ENCODE data around the gene SSR4.

DNA sequence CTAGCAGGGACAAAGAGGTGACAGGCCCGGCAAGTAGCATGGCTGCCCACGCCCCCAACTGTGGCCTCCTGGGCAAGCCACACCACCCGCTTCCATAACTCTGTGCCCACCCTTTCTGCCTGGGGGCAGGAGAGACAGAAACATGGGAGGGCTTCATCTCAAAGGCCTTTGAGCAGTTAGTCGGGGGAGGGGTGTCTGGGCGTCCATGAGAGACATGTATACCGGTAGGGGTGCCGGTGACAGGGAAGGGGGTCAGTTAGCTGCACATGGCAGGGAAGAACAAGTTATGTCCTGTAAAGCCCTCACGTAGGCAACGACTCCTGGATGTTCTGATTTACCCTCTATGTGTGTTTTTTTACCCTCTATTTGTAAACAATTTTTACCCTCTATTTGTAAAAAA lies 26.6 kb downstream of the SSR4 start:
- TF ChIP-seq, protein P1, sequence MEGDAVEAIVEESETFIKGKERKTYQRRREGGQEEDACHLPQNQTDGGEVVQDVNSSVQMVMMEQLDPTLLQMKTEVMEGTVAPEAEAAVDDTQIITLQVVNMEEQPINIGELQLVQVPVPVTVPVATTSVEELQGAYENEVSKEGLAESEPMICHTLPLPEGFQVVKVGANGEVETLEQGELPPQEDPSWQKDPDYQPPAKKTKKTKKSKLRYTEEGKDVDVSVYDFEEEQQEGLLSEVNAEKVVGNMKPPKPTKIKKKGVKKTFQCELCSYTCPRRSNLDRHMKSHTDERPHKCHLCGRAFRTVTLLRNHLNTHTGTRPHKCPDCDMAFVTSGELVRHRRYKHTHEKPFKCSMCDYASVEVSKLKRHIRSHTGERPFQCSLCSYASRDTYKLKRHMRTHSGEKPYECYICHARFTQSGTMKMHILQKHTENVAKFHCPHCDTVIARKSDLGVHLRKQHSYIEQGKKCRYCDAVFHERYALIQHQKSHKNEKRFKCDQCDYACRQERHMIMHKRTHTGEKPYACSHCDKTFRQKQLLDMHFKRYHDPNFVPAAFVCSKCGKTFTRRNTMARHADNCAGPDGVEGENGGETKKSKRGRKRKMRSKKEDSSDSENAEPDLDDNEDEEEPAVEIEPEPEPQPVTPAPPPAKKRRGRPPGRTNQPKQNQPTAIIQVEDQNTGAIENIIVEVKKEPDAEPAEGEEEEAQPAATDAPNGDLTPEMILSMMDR (IDR thresholded peaks at IDR 0.05; ENCODE audit: low read length) = no peak
- no peak for TF ChIP-seq EZH2 (IDR thresholded peaks at IDR 0.05; ENCODE audit: borderline replicate concordance, low read length)
